Liver (tissue), 9 donors: Measurements from ENCODE around the gene OR2W1. TPM values are rescaled to one million over a fixed set of nuclear protein-coding genes. Genes with fewer than 3 reads are reported as not detected.

ENCODE experiments used
- DNase-seq: peaks from one replicate; pipeline ENCODE4 v3.0.0-alpha.2; 2017; ENCODE audit warnings: low spot score
- H3K27ac ChIP-seq, 2 donors: one replicate each; pipeline ENCODE4 v1.7.0; 2013; ENCODE audit warnings: inconsistent platforms in 2 of 2, low read length in 2 of 2, control low read depth in 1 of 2, low read depth in 1 of 2, mild to moderate bottlenecking in 1 of 2
- H3K27me3 ChIP-seq, 4 donors: one replicate each; pipeline versions ENCODE4 v1.6.1 to v1.7.0; 2013; ENCODE audit warnings: low read length in 3 of 4, inconsistent platforms in 1 of 4, mild to moderate bottlenecking in 1 of 4, moderate library complexity in 1 of 4; ENCODE audit not compliant: control insufficient read depth in 4 of 4, insufficient read depth in 4 of 4
- H3K36me3 ChIP-seq, 4 donors: one replicate each; pipeline versions ENCODE4 v1.6.1 to v1.7.0; 2013; ENCODE audit warnings: low read length in 3 of 4, mild to moderate bottlenecking in 3 of 4, low read depth in 1 of 4, moderate library complexity in 1 of 4; ENCODE audit not compliant: control insufficient read depth in 4 of 4, insufficient read depth in 3 of 4
- H3K4me1 ChIP-seq, 4 donors: one replicate each; pipeline versions ENCODE4 v1.6.1 to v1.7.0; 2013; ENCODE audit warnings: low read length in 3 of 4, mild to moderate bottlenecking in 3 of 4, moderate library complexity in 1 of 4; ENCODE audit not compliant: control insufficient read depth in 4 of 4, insufficient read depth in 4 of 4
- H3K4me3 ChIP-seq, 3 donors: one replicate each; pipeline versions ENCODE4 v1.6.1 to v1.7.0; 2013; ENCODE audit warnings: low read length in 3 of 3, control low read depth in 1 of 3, low read depth in 1 of 3, mild to moderate bottlenecking in 1 of 3
- H3K9ac ChIP-seq, 2 donors: one replicate each; pipeline ENCODE4 v1.7.0; 2013; ENCODE audit warnings: low read length in 2 of 2, mild to moderate bottlenecking in 2 of 2, moderate library complexity in 2 of 2, control low read depth in 1 of 2, low read depth in 1 of 2
- H3K9me3 ChIP-seq, 4 donors: one replicate each; pipeline versions ENCODE4 v1.6.1 to v1.7.0; 2013; ENCODE audit warnings: low read length in 3 of 4; ENCODE audit not compliant: control insufficient read depth in 4 of 4
- ATF3 ChIP-seq: IDR thresholded peaks from 2 replicates; pipeline ENCODE4 v1.6.1; 2016; ENCODE audit warnings: antibody characterized with exemption
- EGR1 ChIP-seq, 2 donors: IDR thresholded peaks; 2 replicates each; pipeline ENCODE4 v1.6.1; 2016 to 2018; ENCODE audit warnings: antibody characterized with exemption in 2 of 2, low read depth in 2 of 2
- FOXA1 ChIP-seq: IDR thresholded peaks from 2 replicates; pipeline ENCODE4 v1.6.1; 2016; ENCODE audit warnings: antibody characterized with exemption
- FOXA2 ChIP-seq: IDR thresholded peaks from 2 replicates; pipeline ENCODE4 v1.6.1; 2016; ENCODE audit warnings: antibody characterized with exemption
- GABPA ChIP-seq, 2 donors: IDR thresholded peaks in 1 of 2; conservative IDR thresholded peaks in 1 of 2; 2 replicates each; pipeline ENCODE4 v1.6.1; 2016; ENCODE audit warnings: antibody characterized with exemption in 2 of 2, mild to moderate bottlenecking in 1 of 2, moderate library complexity in 1 of 2
- HNF4A ChIP-seq, 2 donors: conservative IDR thresholded peaks; 2 replicates each; pipeline ENCODE4 v1.6.1; 2016; ENCODE audit warnings: antibody characterized with exemption in 2 of 2, mild to moderate bottlenecking in 2 of 2
- HNF4G ChIP-seq: IDR thresholded peaks from 2 replicates; pipeline ENCODE4 v1.6.1; 2016; ENCODE audit warnings: antibody characterized with exemption
- JUND ChIP-seq, 2 donors: IDR thresholded peaks; 2 replicates each; pipeline ENCODE4 v1.6.1; 2016; ENCODE audit warnings: antibody characterized with exemption in 2 of 2
- NR2F2 ChIP-seq: IDR thresholded peaks from 2 replicates; pipeline ENCODE4 v1.6.1; 2016; ENCODE audit warnings: antibody characterized with exemption
- RAD21 ChIP-seq, 2 donors: IDR thresholded peaks; 2 replicates each; pipeline ENCODE4 v1.6.1; 2016; ENCODE audit warnings: antibody characterized with exemption in 2 of 2, mild to moderate bottlenecking in 2 of 2
- REST ChIP-seq: IDR thresholded peaks from 2 replicates; pipeline ENCODE4 v1.6.1; 2016; ENCODE audit warnings: antibody characterized with exemption, mild to moderate bottlenecking
- RXRA ChIP-seq, 2 donors: IDR thresholded peaks; 2 replicates each; pipeline ENCODE4 v1.6.1; 2017 to 2018; ENCODE audit warnings: antibody characterized with exemption in 2 of 2, mild to moderate bottlenecking in 1 of 2
- SP1 ChIP-seq: IDR thresholded peaks from 2 replicates; pipeline ENCODE4 v1.6.1; 2018; ENCODE audit warnings: antibody characterized with exemption, mild to moderate bottlenecking
- TAF1 ChIP-seq: conservative IDR thresholded peaks from 2 replicates; pipeline ENCODE4 v1.6.1; 2016; ENCODE audit warnings: antibody characterized with exemption, mild to moderate bottlenecking
- YY1 ChIP-seq: IDR thresholded peaks from 2 replicates; pipeline ENCODE4 v1.6.1; 2016; ENCODE audit warnings: antibody characterized with exemption, mild to moderate bottlenecking
- ZBTB33 ChIP-seq: IDR thresholded peaks from 2 replicates; pipeline ENCODE4 v1.6.1; 2016; ENCODE audit warnings: antibody characterized with exemption
- WGBS: extraction: QIAGEN DNeasy Blood & Tissue Kit; methylation state at CpG from one replicate; pipeline ENCODE4 v1.1.7; 2013; 5-methylcytosine and 5-hydroxymethylcytosine counted together
- polyA plus RNA-seq, 2 donors: library from polyadenylated mRNA; stranded (reverse) in 1 of 2; unstranded in 1 of 2; fragments of 200-250 nt in 1 of 2; fragments of >200 nt in 1 of 2; fragmentation: Nextera tagmentation in 1 of 2; extraction: Ambion mirVana in 1 of 2; gene quantifications; one replicate each; pipeline versions ENCODE4 v1.2.1 to v1.2.3, GENCODE V29; 2013 to 2015
- total RNA-seq, 2 donors: library from RNA; depleted of rRNA; stranded (reverse); fragments of >200 nt; gene quantifications; one replicate each; pipeline ENCODE4 v1.2.3, GENCODE V29; 2014
- TF ChIP-seq, protein P1 (sequence below): fragments of 150-350 bp; IDR thresholded peaks from 2 replicates; pipeline ENCODE4 v1.5.1; 2017; ENCODE audit warnings: improper control_type of control experiment, low read depth, low read length; ENCODE audit not compliant: missing input control
- TF ChIP-seq, protein P2 (sequence below): IDR thresholded peaks from 2 replicates; pipeline ENCODE4 v1.6.1; 2016; ENCODE audit warnings: antibody characterized with exemption
- donor health status: healthy.
- donor health status: healthy.
- donor health status: healthy.
- donor health status: healthy.
- donor health status: healthy.

Gene OR2W1
- total and polyA plus RNA-seq, 4 donors: not detected

DNA sequence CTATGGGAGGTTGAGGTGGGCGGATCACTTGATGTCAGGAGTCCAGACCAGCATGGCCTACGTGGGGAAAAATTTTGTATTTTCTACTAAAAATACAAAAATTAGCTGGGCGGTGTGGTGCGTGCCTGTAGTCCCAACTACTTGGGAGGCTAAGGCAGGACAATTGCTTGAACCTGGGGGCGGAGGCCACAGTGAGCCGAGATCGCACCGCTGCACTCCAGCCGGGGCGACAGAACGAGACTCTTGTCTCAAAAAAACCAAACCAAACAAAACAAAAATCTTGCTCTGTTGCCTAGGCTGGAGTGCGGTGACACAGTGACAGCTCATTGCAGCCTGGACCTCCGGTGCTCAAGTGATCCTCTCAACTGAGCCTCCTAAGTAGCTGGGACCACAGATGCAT, 16.2 kb downstream of the OR2W1 start (continued):
- TF ChIP-seq, protein P1, sequence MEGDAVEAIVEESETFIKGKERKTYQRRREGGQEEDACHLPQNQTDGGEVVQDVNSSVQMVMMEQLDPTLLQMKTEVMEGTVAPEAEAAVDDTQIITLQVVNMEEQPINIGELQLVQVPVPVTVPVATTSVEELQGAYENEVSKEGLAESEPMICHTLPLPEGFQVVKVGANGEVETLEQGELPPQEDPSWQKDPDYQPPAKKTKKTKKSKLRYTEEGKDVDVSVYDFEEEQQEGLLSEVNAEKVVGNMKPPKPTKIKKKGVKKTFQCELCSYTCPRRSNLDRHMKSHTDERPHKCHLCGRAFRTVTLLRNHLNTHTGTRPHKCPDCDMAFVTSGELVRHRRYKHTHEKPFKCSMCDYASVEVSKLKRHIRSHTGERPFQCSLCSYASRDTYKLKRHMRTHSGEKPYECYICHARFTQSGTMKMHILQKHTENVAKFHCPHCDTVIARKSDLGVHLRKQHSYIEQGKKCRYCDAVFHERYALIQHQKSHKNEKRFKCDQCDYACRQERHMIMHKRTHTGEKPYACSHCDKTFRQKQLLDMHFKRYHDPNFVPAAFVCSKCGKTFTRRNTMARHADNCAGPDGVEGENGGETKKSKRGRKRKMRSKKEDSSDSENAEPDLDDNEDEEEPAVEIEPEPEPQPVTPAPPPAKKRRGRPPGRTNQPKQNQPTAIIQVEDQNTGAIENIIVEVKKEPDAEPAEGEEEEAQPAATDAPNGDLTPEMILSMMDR: no peak
- no peak for TF ChIP-seq HNF4G

DNA sequence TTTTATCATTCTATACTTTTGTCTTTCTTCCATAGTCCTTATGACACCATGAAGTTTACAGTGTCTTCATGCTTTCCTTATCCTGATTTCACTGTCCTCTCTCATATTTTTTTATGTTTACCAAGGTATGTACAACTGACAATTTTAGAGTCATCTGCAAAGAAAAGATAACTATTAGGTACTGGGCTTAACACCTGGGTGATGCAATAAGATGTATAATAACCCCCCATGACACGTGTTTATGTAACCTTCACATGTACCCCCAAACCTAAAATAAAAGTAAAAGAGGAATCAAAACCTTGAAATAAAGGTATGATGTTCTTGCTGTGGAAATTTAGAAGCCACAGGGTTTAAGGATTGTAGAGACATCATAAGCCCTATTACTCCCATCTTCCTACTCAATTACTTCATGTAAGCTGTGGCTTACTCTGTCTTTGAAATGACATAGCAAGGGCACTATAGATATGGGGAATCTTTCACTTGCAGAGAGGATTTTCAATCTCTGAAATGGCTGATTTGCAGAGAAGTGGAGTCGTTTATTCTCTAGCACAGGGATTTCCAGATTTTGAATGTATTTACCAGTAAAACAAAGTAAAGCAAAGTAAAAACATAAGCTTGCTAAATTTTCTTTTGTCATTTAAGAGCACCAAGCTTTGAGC, 18.9 kb downstream of the OR2W1 start:
- no peaks in the 10 kb centered on the region for H3K36me3 ChIP-seq
- H3K9me3 ChIP-seq: no peaks in the 10 kb centered on the region
- H3K27ac ChIP-seq: no peak overlapping the region
- no peak overlapping the region for H3K9ac ChIP-seq
- DNase-seq: no peak
- no peak for TF ChIP-seq HNF4A (conservative IDR thresholded peaks at IDR 0.05)
- TF ChIP-seq, protein P2, sequence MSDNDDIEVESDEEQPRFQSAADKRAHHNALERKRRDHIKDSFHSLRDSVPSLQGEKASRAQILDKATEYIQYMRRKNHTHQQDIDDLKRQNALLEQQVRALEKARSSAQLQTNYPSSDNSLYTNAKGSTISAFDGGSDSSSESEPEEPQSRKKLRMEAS: no peak
- no peak for TF ChIP-seq TAF1
- TF ChIP-seq RXRA (IDR thresholded peaks at IDR 0.05): no peak
- TF ChIP-seq FOXA1: no peak
- TF ChIP-seq, protein P1: no peak
- TF ChIP-seq FOXA2: no peak
- no peak for TF ChIP-seq EGR1 (IDR thresholded peaks at IDR 0.05; ENCODE audit: low read depth in 2 of 2)
- TF ChIP-seq SP1: no peak
- no peak for TF ChIP-seq GABPA (IDR thresholded peaks at IDR 0.05 in 1 of 2, conservative IDR thresholded peaks at IDR 0.05 in 1 of 2)
- TF ChIP-seq REST: no peak
- TF ChIP-seq JUND (IDR thresholded peaks at IDR 0.05): no peak
- no peak for TF ChIP-seq ATF3
- no peak for TF ChIP-seq YY1
- no peak for TF ChIP-seq NR2F2
- TF ChIP-seq RAD21 (IDR thresholded peaks at IDR 0.05): no peak
- TF ChIP-seq HNF4G: no peak
- no peak for TF ChIP-seq ZBTB33
- WGBS: 38% methylated on average over 2 of the region's 2 CpGs
- peaks cover 2 to 14% (median 6%) of the 10 kb centered on the region in 4 donors for H3K27me3 ChIP-seq
- no peaks in the 10 kb centered on the region for H3K4me1 ChIP-seq
- no peak overlapping the region for H3K4me3 ChIP-seq
